IMR-90 (cell line): ENCODE data around the gene ULBP1. TPM values are rescaled to one million over a fixed set of nuclear protein-coding genes. Genes with fewer than 3 reads are reported as not detected.

ENCODE experiments used
- ATAC-seq: fragments of 200-7000 bp; cut with Tn5 transposase; 2 replicates; pipeline ENCODE4 v1.9.1; 2020; ENCODE audit warnings: low read depth, mild to moderate bottlenecking, moderate library complexity
- BruUV-seq: library from RNA; stranded (reverse); fragments of 400-500 nt; replicated peaks from 2 replicates; lab custom pipeline; 2021; lab: Mats Ljungman, UMichigan
- CTCF ChIA-PET: fragments of 300-600 bp; formaldehyde crosslinking; extraction: SDS; loops from one replicate; lab custom pipeline; 2021; ENCODE audit warnings: antibody characterized with exemption; lab: Yijun Ruan, JAX
- POLR2A ChIA-PET: fragments of 300-600 bp; sonication (Branson Sonifier 250); formaldehyde crosslinking; loops from one replicate; lab custom pipeline; 2022; ENCODE audit warnings: antibody characterized with exemption; ENCODE audit not compliant: unreplicated experiment; lab: Charles Lee
- DNase-seq: peaks from one replicate; pipeline ENCODE4 v3.0.0; 2013
- H2AFZ ChIP-seq: replicated peaks from 2 replicates; pipeline ENCODE3; 2013; ENCODE audit warnings: low read length, mild to moderate bottlenecking; ENCODE audit not compliant: poor library complexity
- H2AK5ac ChIP-seq: 2 replicates; pipeline ENCODE4 v1.6.1; 2013; ENCODE audit warnings: low read depth, low read length, inconsistent platforms
- H2AK9ac ChIP-seq: replicated peaks from 2 replicates; pipeline ENCODE3; 2013; ENCODE audit warnings: mild to moderate bottlenecking, low read depth, low read length, moderate library complexity; ENCODE audit not compliant: poor library complexity
- H2BK120ac ChIP-seq: 2 replicates; pipeline ENCODE4 v1.6.1; 2013; ENCODE audit warnings: low read depth, low read length, inconsistent platforms
- H2BK15ac ChIP-seq: 3 replicates; pipeline ENCODE4 v1.6.1; 2013; ENCODE audit warnings: low read depth, low read length, inconsistent platforms
- H2BK20ac ChIP-seq: 2 replicates; pipeline ENCODE4 v1.6.1; 2013; ENCODE audit warnings: low read depth, mild to moderate bottlenecking, inconsistent platforms, low read length, moderate library complexity
- H2BK5ac ChIP-seq: 2 replicates; pipeline ENCODE4 v1.6.1; 2013; ENCODE audit warnings: mild to moderate bottlenecking, low read depth, low read length, inconsistent platforms; ENCODE audit not compliant: poor library complexity, severe bottlenecking
- H3K14ac ChIP-seq: replicated peaks from 2 replicates; pipeline ENCODE4 v1.6.1; 2013; ENCODE audit warnings: low read depth, low read length, inconsistent platforms
- H3K18ac ChIP-seq: 2 replicates; pipeline ENCODE4 v1.6.1; 2013; ENCODE audit warnings: low read depth, low read length, control low read depth
- H3K23ac ChIP-seq: 2 replicates; pipeline ENCODE4 v1.6.1; 2013; ENCODE audit warnings: low read depth, low read length, inconsistent platforms
- H3K27ac ChIP-seq: 2 replicates; pipeline ENCODE4 v1.5.1; 2013; ENCODE audit warnings: mild to moderate bottlenecking, control low read depth, low read length; ENCODE audit not compliant: insufficient read depth
- H3K27me3 ChIP-seq: 2 replicates; pipeline ENCODE4 v1.6.1; 2013; ENCODE audit warnings: low read length; ENCODE audit not compliant: control insufficient read depth, insufficient read depth
- H3K36me3 ChIP-seq: 2 replicates; pipeline ENCODE4 v1.6.1; 2013; ENCODE audit warnings: low read length, mixed read lengths; ENCODE audit not compliant: control insufficient read depth, insufficient read depth
- H3K4ac ChIP-seq: 2 replicates; pipeline ENCODE4 v1.6.1; 2013; ENCODE audit warnings: low read depth, low read length, inconsistent platforms
- H3K4me1 ChIP-seq: 2 replicates; pipeline ENCODE4 v1.6.1; 2013; ENCODE audit warnings: low read length, mixed read lengths; ENCODE audit not compliant: control insufficient read depth, insufficient read depth
- H3K4me2 ChIP-seq: 2 replicates; pipeline ENCODE4 v1.6.1; 2013; ENCODE audit warnings: low read depth, mild to moderate bottlenecking, control low read depth, low read length, moderate library complexity
- H3K4me3 ChIP-seq: 2 replicates; pipeline ENCODE4 v1.5.1; 2013; ENCODE audit warnings: low read depth, mild to moderate bottlenecking, control low read depth, low read length, moderate library complexity; ENCODE audit not compliant: insufficient read depth
- H3K56ac ChIP-seq: 2 replicates; pipeline ENCODE4 v1.6.1; 2013; ENCODE audit warnings: low read length, inconsistent platforms; ENCODE audit not compliant: insufficient read depth; ENCODE audit errors: extremely low read depth
- H3K79me1 ChIP-seq, 2 experiments: 2 replicates each; pipeline ENCODE4 v1.6.1; 2013; ENCODE audit warnings: low read length in 2 of 2, inconsistent platforms in 1 of 2, low read depth in 1 of 2
- H3K9ac ChIP-seq: 2 replicates; pipeline ENCODE4 v1.6.1; 2013; ENCODE audit warnings: low read depth, low read length, control low read depth
- H3K9me1 ChIP-seq: 2 replicates; pipeline ENCODE4 v1.6.1; 2013; ENCODE audit warnings: low read length, inconsistent platforms; ENCODE audit not compliant: insufficient read depth
- H3K9me3 ChIP-seq: 2 replicates; pipeline ENCODE4 v1.6.1; 2013; ENCODE audit warnings: low read length; ENCODE audit not compliant: control insufficient read depth, insufficient read depth
- H4K20me1 ChIP-seq: 2 replicates; pipeline ENCODE4 v1.6.1; 2013; ENCODE audit warnings: low read length, inconsistent platforms; ENCODE audit not compliant: insufficient read depth
- H4K5ac ChIP-seq: 2 replicates; pipeline ENCODE4 v1.6.1; 2013; ENCODE audit warnings: mild to moderate bottlenecking, low read depth, low read length, control low read depth
- H4K8ac ChIP-seq, 2 experiments: 2 replicates each; pipeline ENCODE4 v1.6.1; 2013; ENCODE audit warnings: low read depth in 2 of 2, low read length in 2 of 2, control low read depth in 1 of 2, inconsistent platforms in 1 of 2
- H4K91ac ChIP-seq: 2 replicates; pipeline ENCODE4 v1.6.1; 2013; ENCODE audit warnings: low read depth, low read length, inconsistent platforms; ENCODE audit not compliant: insufficient read depth
- BHLHE40 ChIP-seq: fragments of 150-350 bp; IDR thresholded peaks from 2 replicates; pipeline ENCODE4 v1.6.1; 2016; ENCODE audit warnings: mild to moderate bottlenecking, low read depth, low read length
- CEBPB ChIP-seq: IDR thresholded peaks from 2 replicates; pipeline ENCODE4 v1.6.1; 2012; ENCODE audit warnings: low read depth, low read length, improper control_type of control experiment
- CHD1 ChIP-seq: IDR thresholded peaks from 2 replicates; pipeline ENCODE4 v1.6.1; 2012; ENCODE audit warnings: low read depth, low read length, improper control_type of control experiment
- CTCF ChIP-seq: conservative IDR thresholded peaks from 2 replicates; pipeline ENCODE4 v1.5.1; 2012; ENCODE audit warnings: mild to moderate bottlenecking, low read depth, low read length, improper control_type of control experiment
- FOS ChIP-seq: fragments of 150-350 bp; IDR thresholded peaks from 2 replicates; pipeline ENCODE4 v1.6.1; 2016; ENCODE audit warnings: low read depth, low read length
- MAFK ChIP-seq: IDR thresholded peaks from 2 replicates; pipeline ENCODE4 v1.6.1; 2012; ENCODE audit warnings: low read depth, low read length, improper control_type of control experiment
- MAZ ChIP-seq: IDR thresholded peaks from 2 replicates; pipeline ENCODE4 v1.6.1; 2012; ENCODE audit warnings: low read depth, mild to moderate bottlenecking, low read length, improper control_type of control experiment, moderate library complexity, borderline replicate concordance
- MXI1 ChIP-seq: IDR thresholded peaks from 2 replicates; pipeline ENCODE4 v1.6.1; 2012; ENCODE audit warnings: low read depth, mild to moderate bottlenecking, low read length, moderate library complexity, borderline replicate concordance
- NFE2L2 ChIP-seq: fragments of 150-350 bp; IDR thresholded peaks from 2 replicates; pipeline ENCODE4 v1.6.1; 2016; ENCODE audit warnings: low read depth, mild to moderate bottlenecking, low read length
- POLR2A ChIP-seq: IDR thresholded peaks from 2 replicates; pipeline ENCODE4 v1.6.1; 2012; ENCODE audit warnings: mild to moderate bottlenecking, low read depth, low read length
- RAD21 ChIP-seq: IDR thresholded peaks from 2 replicates; pipeline ENCODE4 v1.6.1; 2012; ENCODE audit warnings: low read length, improper control_type of control experiment
- RCOR1 ChIP-seq: IDR thresholded peaks from 2 replicates; pipeline ENCODE4 v1.6.1; 2012; ENCODE audit warnings: mild to moderate bottlenecking, low read length, improper control_type of control experiment; ENCODE audit not compliant: insufficient replicate concordance
- RFX5 ChIP-seq: IDR thresholded peaks from 2 replicates; pipeline ENCODE4 v1.8.0; 2012; ENCODE audit warnings: low read depth, mild to moderate bottlenecking, low read length, moderate library complexity
- SMC3 ChIP-seq: fragments of 150-350 bp; IDR thresholded peaks from 2 replicates; pipeline ENCODE4 v1.6.1; 2016; ENCODE audit warnings: low read depth, mild to moderate bottlenecking, antibody characterized with exemption, low read length, moderate library complexity
- USF2 ChIP-seq: fragments of 150-350 bp; IDR thresholded peaks from 2 replicates; pipeline ENCODE4 v1.6.1; 2017; ENCODE audit warnings: mild to moderate bottlenecking, antibody characterized with exemption, low read length, low read depth
- WGBS, 2 experiments: methylation state at CpG; one replicate each; pipeline versions ENCODE4 v1.1.5 to v1.1.7; 2013; ENCODE audit warnings: missing lambda C conversion rate in 2 of 2; ENCODE audit not compliant: insufficient read length in 1 of 2; ENCODE audit errors: extremely low coverage in 2 of 2; 5-methylcytosine and 5-hydroxymethylcytosine counted together
- dilution Hi-C: fragments of 300-500 bp; cut with HindIII; formaldehyde crosslinking; loops from one replicate; pipeline ENCODE4 v1.14.3; 2018; ENCODE audit warnings: low sequenced_read_pairs; ENCODE audit not compliant: unreplicated experiment
- in situ Hi-C: fragments of 300-500 bp; cut with MboI; formaldehyde crosslinking; loops from 3 replicates; pipeline ENCODE4 v1.14.3; 2019; ENCODE audit warnings: low sequenced_read_pairs, inconsistent platforms, mixed read lengths
- intact Hi-C: fragments of 100-400 bp; cut with micrococcal nuclease; formaldehyde crosslinking; loops from 2 replicates; pipeline ENCODE4 v1.10.0; 2022
- polyA plus RNA-seq, 3 experiments: library from polyadenylated mRNA; depleted of rRNA; stranded (reverse); fragments of >200 nt; gene quantifications; 2 replicates each; pipeline ENCODE4 v1.2.3, GENCODE V29; 2012; ENCODE audit warnings: low replicate concordance in 1 of 3
- total RNA-seq: library from RNA; depleted of rRNA; stranded (reverse); fragments of >200 nt; gene quantifications from 2 replicates; pipeline ENCODE4 v1.2.3, GENCODE V29; 2012
- TF ChIP-seq, protein P1 (sequence below): fragments of 150-350 bp; IDR thresholded peaks from 2 replicates; pipeline ENCODE4 v1.6.1; 2016; ENCODE audit warnings: low read depth, mild to moderate bottlenecking, low read length, moderate library complexity, borderline replicate concordance

The ULBP1 gene
- total and polyA plus RNA-seq, 2 of the 4 experiments (the other 2 are of a cell fraction), result 0.18 to 0.87 TPM

GRCh38 chr6:149999636-150000035, 35.9 kb downstream of the ULBP1 start:
- in situ Hi-C loops, result no loop called here
- Histone ChIP-seq H3K4me3 (no peak overlapping the region), H2BK20ac (no peak overlapping the region), H3K4ac (no peak overlapping the region), H3K9me3 (peaks cover 2% of the 10 kb centered on the region; the same call in 1 of the 2 replicates), H2AK5ac (no peak overlapping the region), H2BK15ac (no peak overlapping the region), H2BK120ac (no peak overlapping the region), H2BK5ac (no peak overlapping the region), H3K79me1 (no peaks in the 10 kb centered on the region), H3K23ac (no peak overlapping the region), H3K4me2 (no peak overlapping the region), H3K56ac (no peak overlapping the region), H3K9ac (no peak overlapping the region), H4K91ac (no peak overlapping the region), H3K36me3 (no peaks in the 10 kb centered on the region), H2AFZ (no peak overlapping the region), H3K27me3 (peaks cover 70% of the 10 kb centered on the region), H3K27ac (no peak overlapping the region), H2AK9ac (no peak overlapping the region), H3K4me1 (no peaks in the 10 kb centered on the region), H3K18ac (no peak overlapping the region), H4K20me1 (no peaks in the 10 kb centered on the region), H3K9me1 (no peaks in the 10 kb centered on the region), H3K14ac (no peak overlapping the region), H4K5ac (no peak overlapping the region), H4K8ac (no peak overlapping the region)
- no TSS peak for BruUV-seq
- ATAC-seq (no peak), DNase-seq (no peak)
- no CpG with 5 or more reads among the region's 2 CpGs for WGBS, 2 experiments
- dilution Hi-C loops, result no loop called here
- POLR2A ChIA-PET, result no interaction called here
- intact Hi-C loops, result no loop called here
- TF ChIP-seq RCOR1 (no peak), CHD1 (no peak), POLR2A (no peak), RFX5 (no peak), CEBPB (no peak), MAZ (no peak), NFE2L2 (no peak), SMC3 (no peak), MAFK (no peak), FOS (no peak), MXI1 (no peak), RAD21 (no peak), USF2 (no peak), BHLHE40 (no peak), CTCF (no peak)
- TF ChIP-seq, protein P1, sequence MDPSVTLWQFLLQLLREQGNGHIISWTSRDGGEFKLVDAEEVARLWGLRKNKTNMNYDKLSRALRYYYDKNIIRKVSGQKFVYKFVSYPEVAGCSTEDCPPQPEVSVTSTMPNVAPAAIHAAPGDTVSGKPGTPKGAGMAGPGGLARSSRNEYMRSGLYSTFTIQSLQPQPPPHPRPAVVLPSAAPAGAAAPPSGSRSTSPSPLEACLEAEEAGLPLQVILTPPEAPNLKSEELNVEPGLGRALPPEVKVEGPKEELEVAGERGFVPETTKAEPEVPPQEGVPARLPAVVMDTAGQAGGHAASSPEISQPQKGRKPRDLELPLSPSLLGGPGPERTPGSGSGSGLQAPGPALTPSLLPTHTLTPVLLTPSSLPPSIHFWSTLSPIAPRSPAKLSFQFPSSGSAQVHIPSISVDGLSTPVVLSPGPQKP, result no peak
- CTCF ChIA-PET, result no interaction called here
